OCI-LY1 (cell line): ENCODE data around the gene ATN1.

ENCODE experiments used
- H2AFZ ChIP-seq: fragments of 200-600 bp; sonication (generic), shearing (Covaris generic); 2 replicates; pipeline ENCODE4 v1.6.0; 2014; ENCODE audit warnings: antibody characterized with exemption, mild to moderate bottlenecking, low read length
- H3F3A ChIP-seq: fragments of 200-600 bp; sonication (generic), shearing (Covaris generic); 2 replicates; pipeline ENCODE4 v1.6.0; 2014; ENCODE audit warnings: mild to moderate bottlenecking, antibody characterized with exemption, low read length, moderate library complexity; ENCODE audit not compliant: insufficient read depth
- H3K27ac ChIP-seq: fragments of 200-600 bp; sonication (generic); 2 replicates; pipeline ENCODE4 v1.5.1; 2014; ENCODE audit warnings: low read length, mixed run types, mild to moderate bottlenecking, low read depth; ENCODE audit not compliant: poor library complexity, severe bottlenecking
- H3K27me3 ChIP-seq: fragments of 200-600 bp; sonication (generic); 2 replicates; pipeline ENCODE4 v1.6.0; 2014; ENCODE audit warnings: antibody characterized with exemption, mild to moderate bottlenecking, low read length, moderate library complexity; ENCODE audit not compliant: insufficient read depth
- H3K36me3 ChIP-seq: fragments of 200-600 bp; sonication (generic); 2 replicates; pipeline ENCODE4 v1.6.1; 2014; ENCODE audit warnings: mild to moderate bottlenecking, antibody characterized with exemption, low read length, moderate library complexity, mixed read lengths; ENCODE audit not compliant: insufficient read depth
- H3K4me1 ChIP-seq: fragments of 200-600 bp; sonication (generic); 2 replicates; pipeline ENCODE4 v1.5.1; 2014; ENCODE audit warnings: mild to moderate bottlenecking, low read length, moderate library complexity; ENCODE audit not compliant: insufficient read depth, severe bottlenecking
- H3K4me2 ChIP-seq: fragments of 200-600 bp; sonication (generic), shearing (Covaris generic); 2 replicates; pipeline ENCODE4 v1.6.1; 2014; ENCODE audit warnings: low read length
- H3K4me3 ChIP-seq: fragments of 200-600 bp; sonication (generic); 2 replicates; pipeline ENCODE4 v1.5.1; 2014; ENCODE audit warnings: low read length, low read depth, mild to moderate bottlenecking, mixed read lengths; ENCODE audit not compliant: poor library complexity, severe bottlenecking
- H3K79me2 ChIP-seq: fragments of 200-600 bp; shearing (Covaris generic); 2 replicates; pipeline ENCODE4 v1.6.1; 2016; ENCODE audit warnings: mixed run types, low read length, mixed read lengths; ENCODE audit not compliant: insufficient read depth
- H3K9ac ChIP-seq: fragments of 200-600 bp; sonication (generic), shearing (Covaris generic); 2 replicates; pipeline ENCODE4 v1.6.1; 2014; ENCODE audit warnings: mild to moderate bottlenecking, low read length, mixed read lengths
- H3K9me2 ChIP-seq: fragments of 200-600 bp; sonication (generic), shearing (Covaris generic); 2 replicates; pipeline ENCODE4 v1.6.1; 2014; ENCODE audit warnings: low read depth, mild to moderate bottlenecking, low read length, mixed read lengths
- H3K9me3 ChIP-seq: fragments of 200-600 bp; shearing (Covaris generic); 2 replicates; pipeline ENCODE4 v1.6.1; 2014; ENCODE audit warnings: low read length, mixed read lengths
- H4K20me1 ChIP-seq: fragments of 200-600 bp; sonication (generic), shearing (Covaris generic); 2 replicates; pipeline ENCODE4 v1.6.0; 2016; ENCODE audit warnings: mild to moderate bottlenecking, low read length; ENCODE audit not compliant: insufficient read depth
- EZH2 ChIP-seq: fragments of 200-600 bp; sonication (generic), shearing (Covaris generic); IDR thresholded peaks from 2 replicates; pipeline ENCODE4 v1.8.0; 2017; ENCODE audit warnings: borderline replicate concordance, mixed run types, mild to moderate bottlenecking, antibody characterized with exemption, low read length, moderate library complexity, mixed read lengths
- TF ChIP-seq, protein P1 (sequence below): fragments of 200-600 bp; sonication (generic), shearing (Covaris generic); IDR thresholded peaks from 2 replicates; pipeline ENCODE4 v1.5.1; 2017; ENCODE audit warnings: mild to moderate bottlenecking, antibody characterized with exemption, low read length, moderate library complexity, mixed read lengths

The ATN1 gene

DNA sequence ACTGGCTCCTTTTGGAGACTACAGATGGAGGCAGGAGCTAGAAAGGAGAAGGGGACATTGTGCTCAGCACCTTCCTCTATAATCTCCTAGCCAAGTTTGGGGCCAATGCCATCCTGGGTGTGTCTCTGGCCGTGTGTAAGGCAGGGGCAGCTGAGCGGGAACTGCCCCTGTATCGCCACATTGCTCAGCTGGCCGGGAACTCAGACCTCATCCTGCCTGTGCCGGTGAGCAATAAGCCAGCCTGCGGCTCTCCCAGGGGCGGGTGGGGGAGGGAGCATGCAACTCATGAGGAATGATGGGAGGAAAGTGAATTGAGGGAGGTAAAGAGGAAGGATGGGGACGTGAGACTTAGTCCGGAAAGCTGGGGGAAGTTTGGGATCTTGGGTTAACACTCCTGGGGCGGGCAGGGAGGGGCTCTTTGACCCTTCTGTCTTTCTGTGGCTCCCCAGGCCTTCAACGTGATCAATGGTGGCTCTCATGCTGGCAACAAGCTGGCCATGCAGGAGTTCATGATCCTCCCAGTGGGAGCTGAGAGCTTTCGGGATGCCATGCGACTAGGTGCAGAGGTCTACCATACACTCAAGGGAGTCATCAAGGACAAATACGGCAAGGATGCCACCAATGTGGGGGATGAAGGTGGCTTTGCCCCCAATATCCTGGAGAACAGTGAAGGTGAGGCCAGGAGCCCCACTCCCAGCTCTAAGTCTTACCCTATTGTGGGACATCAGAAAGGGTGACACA lies 10.1 kb upstream of the ATN1 start:
- Histone ChIP-seq H3K27me3 (peaks cover 10% of the 10 kb centered on the region; the same call in 1 of the 2 replicates), H3K36me3 (no peaks in the 10 kb centered on the region), H3K27ac (no peak overlapping the region), H3K79me2 (no peaks in the 10 kb centered on the region), H3K9me3 (no peaks in the 10 kb centered on the region), H3K9me2 (no peaks in the 10 kb centered on the region), H3F3A (no peaks in the 10 kb centered on the region), H3K4me3 (no peak overlapping the region), H3K9ac (no peak overlapping the region), H2AFZ (no peak overlapping the region), H3K4me1 (peaks cover 21% of the 10 kb centered on the region), H3K4me2 (no peak overlapping the region), H4K20me1 (no peaks in the 10 kb centered on the region)
- TF ChIP-seq, protein P1, sequence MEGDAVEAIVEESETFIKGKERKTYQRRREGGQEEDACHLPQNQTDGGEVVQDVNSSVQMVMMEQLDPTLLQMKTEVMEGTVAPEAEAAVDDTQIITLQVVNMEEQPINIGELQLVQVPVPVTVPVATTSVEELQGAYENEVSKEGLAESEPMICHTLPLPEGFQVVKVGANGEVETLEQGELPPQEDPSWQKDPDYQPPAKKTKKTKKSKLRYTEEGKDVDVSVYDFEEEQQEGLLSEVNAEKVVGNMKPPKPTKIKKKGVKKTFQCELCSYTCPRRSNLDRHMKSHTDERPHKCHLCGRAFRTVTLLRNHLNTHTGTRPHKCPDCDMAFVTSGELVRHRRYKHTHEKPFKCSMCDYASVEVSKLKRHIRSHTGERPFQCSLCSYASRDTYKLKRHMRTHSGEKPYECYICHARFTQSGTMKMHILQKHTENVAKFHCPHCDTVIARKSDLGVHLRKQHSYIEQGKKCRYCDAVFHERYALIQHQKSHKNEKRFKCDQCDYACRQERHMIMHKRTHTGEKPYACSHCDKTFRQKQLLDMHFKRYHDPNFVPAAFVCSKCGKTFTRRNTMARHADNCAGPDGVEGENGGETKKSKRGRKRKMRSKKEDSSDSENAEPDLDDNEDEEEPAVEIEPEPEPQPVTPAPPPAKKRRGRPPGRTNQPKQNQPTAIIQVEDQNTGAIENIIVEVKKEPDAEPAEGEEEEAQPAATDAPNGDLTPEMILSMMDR, result no peak
- TF ChIP-seq EZH2, result no peak

DNA sequence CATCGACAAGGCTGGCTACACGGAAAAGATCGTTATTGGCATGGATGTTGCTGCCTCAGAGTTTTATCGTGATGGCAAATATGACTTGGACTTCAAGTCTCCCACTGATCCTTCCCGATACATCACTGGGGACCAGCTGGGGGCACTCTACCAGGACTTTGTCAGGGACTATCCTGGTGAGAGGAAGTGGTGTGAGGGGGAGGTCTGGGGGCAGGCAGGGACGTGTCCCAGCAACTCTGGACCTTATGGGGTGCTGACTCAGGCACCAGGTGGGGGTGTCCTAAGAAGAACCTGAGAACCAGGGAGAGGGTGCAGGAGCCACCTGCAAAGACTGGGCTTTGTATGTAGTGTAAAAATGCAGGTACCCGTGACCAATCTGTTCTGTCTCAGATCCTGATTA lies 8.2 kb upstream of the ATN1 start:
- Histone ChIP-seq H3K9me2 (no peaks in the 10 kb centered on the region), H3K27ac (no peak overlapping the region), H3K4me3 (no peak overlapping the region), H3K9ac (no peak overlapping the region), H4K20me1 (no peaks in the 10 kb centered on the region), H3K27me3 (peaks cover 5% of the 10 kb centered on the region; the same call in 1 of the 2 replicates), H3K79me2 (no peaks in the 10 kb centered on the region), H3K36me3 (no peaks in the 10 kb centered on the region), H2AFZ (no peak overlapping the region), H3K4me1 (peaks cover 19% of the 10 kb centered on the region), H3K4me2 (no peak overlapping the region), H3K9me3 (no peaks in the 10 kb centered on the region), H3F3A (no peaks in the 10 kb centered on the region)
- no peak for TF ChIP-seq EZH2
- TF ChIP-seq, protein P1, result no peak

DNA sequence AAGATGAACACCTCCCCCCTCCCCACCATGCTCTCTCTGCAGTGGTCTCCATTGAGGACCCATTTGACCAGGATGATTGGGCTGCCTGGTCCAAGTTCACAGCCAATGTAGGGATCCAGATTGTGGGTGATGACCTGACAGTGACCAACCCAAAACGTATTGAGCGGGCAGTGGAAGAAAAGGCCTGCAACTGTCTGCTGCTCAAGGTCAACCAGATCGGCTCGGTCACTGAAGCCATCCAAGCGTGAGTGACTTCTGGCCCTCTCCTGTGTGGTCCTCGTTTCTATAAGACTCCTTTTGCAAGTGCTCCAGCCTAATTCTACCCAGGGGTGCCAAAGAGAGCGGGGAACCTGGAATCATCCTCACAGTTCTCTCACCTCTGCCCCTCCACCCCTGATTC lies 6.2 kb upstream of the ATN1 start:
- H3K27ac ChIP-seq, result no peak overlapping the region
- H3F3A ChIP-seq, result no peaks in the 10 kb centered on the region
- no peak overlapping the region for H3K4me3 ChIP-seq
- peaks cover 11% of the 10 kb centered on the region for H3K4me1 ChIP-seq
- H3K79me2 ChIP-seq, result no peaks in the 10 kb centered on the region
- H3K4me2 ChIP-seq, result no peak overlapping the region
- H3K9ac ChIP-seq, result no peak overlapping the region
- TF ChIP-seq, protein P1, result no peak
- TF ChIP-seq EZH2, result no peak
- no peaks in the 10 kb centered on the region for H3K9me3 ChIP-seq
- H2AFZ ChIP-seq, result no peak overlapping the region
- H3K27me3 ChIP-seq, result peaks cover 8% of the 10 kb centered on the region; the same call in 1 of the 2 replicates
- no peaks in the 10 kb centered on the region for H3K36me3 ChIP-seq
- H3K9me2 ChIP-seq, result no peaks in the 10 kb centered on the region
- H4K20me1 ChIP-seq, result no peaks in the 10 kb centered on the region
